ENCODE results near the gene ZNF280D. TPM values are rescaled to one million over a fixed set of nuclear protein-coding genes. Genes with fewer than 3 reads are reported as not detected.
"Not testable (repeated sequence)": the region's sequence is repeated elsewhere in the genome, so short reads cannot be mapped to it uniquely, and the experiment has no call there.

ZNF280D gene
- total RNA-seq, 2 donors from 2014 or later: 29.8 to 34.0 TPM

DNA sequence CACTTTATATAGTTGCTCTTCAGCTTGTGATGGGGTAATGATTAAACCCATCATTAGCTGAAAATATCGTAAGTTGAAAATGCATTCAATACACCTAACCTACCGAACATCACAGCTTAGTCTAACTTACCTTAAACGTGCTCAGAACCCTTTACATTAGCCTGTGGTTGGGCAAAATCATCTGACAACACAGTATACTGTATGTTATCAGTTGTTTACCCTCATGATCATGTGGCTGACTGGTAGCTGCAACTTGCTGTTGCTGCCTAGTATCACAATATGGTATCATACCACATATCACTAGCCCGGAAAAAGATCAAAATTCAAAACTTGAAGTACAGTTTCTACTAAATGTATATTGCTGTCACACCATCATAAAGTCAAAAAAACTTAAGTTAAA lies 9.5 kb downstream of the ZNF280D start:
- no peak for ATAC-seq
- intact Hi-C loops (cut with DNase I, micrococcal nuclease): no loop called here

DNA sequence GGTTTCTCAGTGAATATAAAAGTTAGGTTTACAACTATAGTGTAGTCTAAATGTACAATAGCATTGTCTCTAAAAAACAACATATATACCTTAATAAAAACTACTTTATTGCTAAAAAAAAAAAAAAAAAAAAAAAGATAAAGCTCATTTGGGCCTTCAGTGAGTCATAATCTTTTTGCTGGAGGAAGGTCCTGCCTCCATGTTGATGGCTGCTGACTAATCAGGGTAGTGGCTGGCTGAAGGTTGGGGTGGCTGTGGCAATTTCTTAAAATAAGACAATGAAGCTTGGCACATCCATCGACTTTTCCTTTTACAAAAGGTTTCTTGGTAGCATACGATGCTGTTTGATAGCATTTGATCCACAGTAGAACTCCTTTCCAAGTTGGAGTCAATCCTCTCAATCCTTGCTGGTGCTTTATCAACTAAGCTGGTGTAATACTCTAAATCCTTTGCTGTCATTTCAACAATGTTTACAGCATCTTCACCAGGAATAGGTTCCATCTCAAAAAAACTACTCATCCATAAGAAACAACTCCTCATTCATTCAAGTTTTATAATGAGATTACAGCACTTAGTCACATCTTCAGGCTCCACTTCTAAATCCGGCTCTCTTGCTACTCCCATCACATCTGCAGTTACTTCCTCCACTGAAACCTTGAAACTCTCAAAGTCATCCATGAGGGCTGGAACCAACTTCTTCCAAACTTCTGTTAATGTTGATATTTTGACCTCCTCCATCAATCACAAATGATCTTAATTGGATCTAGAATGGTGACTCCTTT lies 13.3 kb downstream of the ZNF280D start:
- intact Hi-C loops (cut with DNase I, micrococcal nuclease): no loop called here
- DNase-seq: no peak
- ATAC-seq: no peak

More for the DNA sequence above, 9.5 kb downstream of the ZNF280D start:
- no peak for DNase-seq

DNA sequence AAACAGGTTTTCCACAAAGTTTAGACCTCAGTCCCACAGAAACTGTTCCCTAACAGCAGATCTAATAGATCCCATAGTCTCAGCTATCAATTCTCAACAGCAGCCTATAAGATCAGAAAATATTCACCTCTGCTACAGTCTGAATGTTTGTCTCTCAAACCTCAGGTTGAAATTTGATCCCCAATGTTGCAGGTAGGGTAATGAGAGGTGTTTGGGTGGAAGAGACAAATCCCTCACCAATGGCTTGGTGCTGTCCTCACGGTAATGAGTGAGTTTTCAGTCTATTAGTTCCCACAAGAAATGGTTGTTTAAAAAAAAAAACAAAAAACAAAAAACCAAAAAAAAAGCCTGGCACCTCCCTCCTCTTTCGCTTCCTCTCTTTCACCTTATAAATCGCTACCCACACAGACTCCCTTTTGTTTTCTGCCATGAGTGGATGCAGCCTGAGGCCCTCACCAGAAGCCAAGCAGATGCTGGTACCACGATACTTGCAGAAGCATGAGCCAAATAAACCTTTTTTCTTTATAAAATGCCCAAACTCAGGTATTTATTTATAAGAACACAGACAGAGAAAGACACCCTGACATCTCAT lies 14.2 kb downstream of the ZNF280D start:
- DNase-seq (no peak), ATAC-seq (no peak)
- intact Hi-C loops (cut with DNase I, micrococcal nuclease): no loop called here

DNA sequence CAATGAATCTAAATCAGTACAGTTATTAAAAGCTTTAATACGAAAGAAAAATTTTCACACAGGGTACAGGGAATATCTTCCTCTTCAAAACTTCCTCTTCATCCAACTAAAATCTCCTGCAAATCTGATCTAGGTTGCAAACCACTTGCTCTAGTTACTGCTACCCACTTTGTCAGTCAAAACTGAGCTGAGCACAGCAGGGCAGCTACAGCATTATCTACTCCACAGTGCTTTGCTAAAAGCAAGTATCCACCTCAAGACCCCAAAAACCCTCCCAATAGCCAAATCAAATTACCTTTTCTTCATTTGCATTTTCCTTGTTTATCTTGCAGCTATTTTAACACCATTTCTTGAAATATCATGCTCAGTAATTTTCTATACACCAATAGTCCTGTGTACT lies 14.7 kb downstream of the ZNF280D start:
- no peak for ATAC-seq
- intact Hi-C loops (cut with DNase I, micrococcal nuclease): no loop called here
- no peak for DNase-seq

DNA sequence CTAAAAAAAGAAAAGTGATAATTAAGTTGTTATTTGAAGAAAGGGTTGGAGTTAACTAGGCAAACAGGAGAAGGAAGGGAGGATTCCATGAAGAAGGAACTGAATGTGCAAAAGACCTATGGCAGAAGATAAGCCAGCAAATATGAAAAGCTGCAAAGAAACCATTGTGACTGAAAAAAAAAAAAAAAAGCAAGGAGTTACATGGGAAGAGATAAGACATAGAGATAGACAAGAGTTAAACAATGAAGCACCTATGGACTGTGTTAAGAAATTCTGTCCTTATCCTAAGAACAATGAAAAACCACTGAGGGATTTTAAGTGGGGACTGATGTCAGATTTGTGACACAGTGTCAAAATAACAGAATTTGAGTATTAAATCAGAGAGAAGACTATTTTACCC lies 17.0 kb downstream of the ZNF280D start:
- DNase-seq: no peak
- intact Hi-C loops (cut with DNase I, micrococcal nuclease): no loop called here
- no peak for ATAC-seq

DNA sequence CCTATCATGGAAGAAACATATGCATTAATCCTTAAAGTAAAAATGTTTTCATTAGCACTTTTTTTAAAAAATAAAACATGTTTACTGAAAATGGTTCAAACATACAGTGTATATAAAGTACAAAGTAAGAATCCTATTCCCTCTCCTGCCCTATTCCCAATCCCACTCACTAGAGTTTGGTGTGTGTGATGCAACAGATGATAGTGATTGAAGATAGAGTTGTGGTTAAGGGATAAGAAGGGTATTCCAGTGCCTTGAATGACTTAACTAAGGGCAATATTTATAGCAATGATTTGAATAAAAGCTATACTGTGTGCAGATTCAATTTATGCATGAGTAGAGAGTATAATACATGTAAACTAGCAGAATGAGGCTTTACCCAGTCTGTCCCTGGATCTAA lies 18.1 kb downstream of the ZNF280D start:
- ATAC-seq: no peak
- intact Hi-C loops (cut with DNase I, micrococcal nuclease): no loop called here

DNA sequence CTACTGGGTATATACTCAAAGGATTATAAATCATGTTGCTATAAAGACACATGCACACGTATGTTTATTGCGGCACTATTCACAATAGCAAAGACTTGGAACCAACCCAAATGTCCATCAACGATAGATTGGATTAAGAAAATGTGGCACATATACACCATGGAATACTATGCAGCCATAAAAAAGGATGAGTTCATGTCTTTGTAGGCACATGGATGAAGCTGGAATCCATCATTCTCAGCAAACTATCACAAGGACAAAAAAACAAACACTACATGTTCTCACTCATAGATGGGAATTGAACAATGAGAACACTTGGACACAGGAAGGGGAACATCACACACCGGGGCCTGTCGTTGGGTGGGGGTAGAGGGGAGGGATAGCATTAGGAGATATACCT lies 23.8 kb downstream of the ZNF280D start:
- ATAC-seq; intact Hi-C loops (cut with DNase I, micrococcal nuclease); DNase-seq: not testable (repeated sequence)

More for the DNA sequence above, 18.1 kb downstream of the ZNF280D start:
- no peak for DNase-seq

DNA sequence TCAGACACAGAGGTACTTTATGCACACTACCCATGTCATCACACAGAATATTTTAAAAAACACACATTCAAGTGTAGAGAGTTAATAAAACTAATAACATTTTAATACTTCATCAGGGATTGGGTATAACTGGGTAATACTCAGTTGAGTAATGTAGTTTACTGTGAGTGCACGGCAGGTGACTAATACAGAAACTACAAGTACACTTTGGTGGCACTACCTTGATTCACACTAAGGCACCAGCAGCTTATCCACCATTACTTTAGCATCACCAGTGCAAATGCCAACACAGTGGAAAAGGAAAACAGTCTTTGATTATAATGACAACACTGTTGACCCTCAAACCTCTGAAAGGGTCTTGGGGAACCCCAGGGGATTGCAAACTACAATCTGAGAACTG lies 33.6 kb downstream of the ZNF280D start:
- no peak for ATAC-seq
- intact Hi-C loops (cut with DNase I, micrococcal nuclease): no loop called here
- no peak for DNase-seq

DNA sequence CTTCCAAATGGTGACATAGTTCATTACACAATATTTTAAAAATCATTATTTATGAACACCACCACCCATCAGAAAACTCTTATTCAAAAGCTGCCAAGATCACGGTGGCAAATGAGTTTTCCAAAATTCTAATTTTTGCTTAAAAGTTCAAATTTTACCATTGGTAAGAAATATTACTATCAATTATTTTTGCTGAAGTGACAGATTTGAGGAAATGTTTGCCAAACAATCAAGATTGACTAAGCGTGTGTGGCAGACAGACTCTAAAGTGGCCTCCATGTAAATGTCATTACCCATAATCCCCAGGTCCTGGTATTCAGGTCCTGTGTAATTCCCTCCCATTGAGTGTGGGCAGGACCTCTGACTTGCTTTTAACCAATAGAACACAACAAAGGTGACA lies 35.0 kb downstream of the ZNF280D start:
- no peak for DNase-seq
- intact Hi-C loops (cut with DNase I, micrococcal nuclease): no loop called here
- ATAC-seq: no peak

DNA sequence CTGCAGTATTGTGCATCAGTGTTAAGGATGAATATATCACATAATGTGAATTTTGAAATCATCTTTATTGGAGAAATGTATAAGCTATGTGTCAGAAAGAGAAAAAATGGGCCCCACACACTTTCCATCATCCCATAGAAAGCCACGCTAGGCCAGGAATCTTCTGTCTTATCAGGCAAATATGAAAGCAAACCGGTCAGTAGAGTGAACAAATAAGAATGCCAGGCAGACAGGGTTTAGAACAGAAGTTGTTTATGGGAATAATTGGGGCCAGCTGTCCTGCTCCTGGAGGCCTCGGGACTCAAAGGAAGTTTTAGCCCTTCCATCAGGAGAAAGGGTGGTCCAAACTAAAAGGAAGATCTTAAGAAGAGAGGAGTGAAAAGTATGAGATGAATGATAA lies 39.5 kb downstream of the ZNF280D start:
- intact Hi-C loops (cut with DNase I, micrococcal nuclease): no loop called here
- no peak for ATAC-seq
- no peak for DNase-seq

DNA sequence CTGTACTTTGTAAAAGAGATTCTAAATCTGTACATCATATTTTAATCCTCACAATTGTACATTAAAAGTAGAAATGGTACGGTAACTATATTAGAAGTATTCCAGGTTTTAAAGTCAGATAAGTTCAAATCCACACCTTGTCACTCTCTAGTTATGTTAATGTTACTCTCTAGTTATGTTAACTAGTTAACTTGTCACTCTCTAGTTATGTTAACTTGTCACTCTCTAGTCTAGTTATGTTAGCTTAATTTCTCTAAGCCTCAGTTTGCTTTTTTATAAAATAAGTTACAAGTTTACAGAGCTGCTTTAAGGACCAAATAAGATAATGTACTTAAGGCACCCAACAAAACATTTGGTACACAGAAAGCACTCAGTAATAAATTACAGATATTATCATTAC lies 42.6 kb downstream of the ZNF280D start:
- ATAC-seq (no peak), DNase-seq (no peak)
- intact Hi-C loops (cut with DNase I, micrococcal nuclease): no loop called here

DNA sequence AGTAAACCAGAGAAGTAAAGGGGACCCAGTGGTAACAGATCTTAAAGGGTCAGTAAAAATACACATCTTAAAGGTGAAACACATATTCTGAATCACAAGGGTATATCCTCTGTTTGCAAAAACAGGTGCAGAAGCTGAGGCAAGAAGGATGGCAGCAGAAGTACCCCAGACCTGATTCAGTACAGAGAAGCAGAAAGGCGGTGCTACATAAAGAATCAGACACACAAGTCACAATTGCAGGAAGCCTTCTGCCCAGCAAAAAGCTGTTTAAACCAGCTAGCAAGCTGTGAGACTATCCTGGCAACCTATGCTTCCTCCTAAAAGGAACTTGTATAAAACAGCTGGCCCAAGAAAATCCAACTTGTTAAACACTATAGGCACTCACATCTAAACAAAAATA lies 49.4 kb downstream of the ZNF280D start:
- ATAC-seq (peak; percentile 17), DNase-seq (no peak)
- intact Hi-C loops (cut with DNase I, micrococcal nuclease): no loop called here

DNA sequence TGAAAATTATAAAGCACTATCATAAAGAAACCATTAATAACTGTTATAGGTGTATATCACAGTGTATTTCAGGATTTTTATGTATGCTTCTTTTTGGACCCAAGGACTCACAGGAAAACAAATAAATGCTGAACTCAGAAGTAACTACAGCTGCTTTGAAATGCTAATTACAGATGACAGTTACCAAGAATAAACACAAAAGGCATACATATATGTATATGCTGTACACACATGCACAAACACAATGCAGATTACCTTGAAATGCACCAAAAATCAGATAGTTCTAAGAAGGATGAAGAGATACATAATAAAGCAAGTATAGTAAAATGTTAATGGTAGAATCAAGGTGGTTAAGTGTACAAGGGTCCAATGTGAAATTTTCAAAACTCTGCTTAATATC lies 52.2 kb downstream of the ZNF280D start:
- no peak for ATAC-seq
- no peak for DNase-seq
- intact Hi-C loops (cut with DNase I, micrococcal nuclease): no loop called here

DNA sequence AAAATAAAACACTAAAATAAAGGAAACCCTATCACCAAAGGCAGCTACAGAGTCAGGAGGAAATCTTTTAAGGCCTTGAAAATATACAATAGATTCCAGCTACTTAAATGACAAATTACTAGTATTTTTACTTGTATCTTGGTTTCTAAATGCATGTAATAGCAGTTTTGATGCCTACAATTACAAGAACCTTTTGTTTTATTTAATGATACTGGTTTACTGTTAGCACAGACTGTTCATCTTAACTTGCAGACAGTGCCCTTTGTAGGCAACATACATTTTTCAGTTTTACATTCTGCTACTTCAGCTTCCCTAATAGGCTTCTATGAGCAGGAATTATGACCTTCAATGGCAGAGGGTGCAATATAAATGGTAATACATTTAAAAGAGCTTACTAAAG lies 54.1 kb downstream of the ZNF280D start:
- no peak for DNase-seq
- no peak for ATAC-seq
- intact Hi-C loops (cut with DNase I, micrococcal nuclease): no loop called here

DNA sequence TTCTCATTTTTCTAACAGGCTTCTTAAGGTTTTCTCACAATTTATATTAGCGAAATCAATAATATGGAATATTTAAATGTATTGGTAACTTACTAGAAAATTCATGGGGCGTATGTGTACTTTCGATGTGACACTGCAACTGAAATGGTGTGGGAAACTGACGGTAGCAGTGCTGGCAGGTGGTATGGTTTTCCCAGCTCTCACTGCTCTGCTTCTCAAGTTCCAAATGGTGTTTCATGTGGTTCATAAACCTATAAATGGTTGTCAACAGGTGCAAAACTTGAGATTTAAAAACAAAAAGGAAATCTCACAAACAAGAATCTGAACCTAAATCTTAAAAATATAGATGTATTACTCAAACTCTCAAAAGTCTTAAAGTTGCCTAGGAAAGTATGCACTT lies 54.7 kb downstream of the ZNF280D start:
- intact Hi-C loops (cut with DNase I, micrococcal nuclease): no loop called here
- DNase-seq: no peak
- ATAC-seq: no peak

DNA sequence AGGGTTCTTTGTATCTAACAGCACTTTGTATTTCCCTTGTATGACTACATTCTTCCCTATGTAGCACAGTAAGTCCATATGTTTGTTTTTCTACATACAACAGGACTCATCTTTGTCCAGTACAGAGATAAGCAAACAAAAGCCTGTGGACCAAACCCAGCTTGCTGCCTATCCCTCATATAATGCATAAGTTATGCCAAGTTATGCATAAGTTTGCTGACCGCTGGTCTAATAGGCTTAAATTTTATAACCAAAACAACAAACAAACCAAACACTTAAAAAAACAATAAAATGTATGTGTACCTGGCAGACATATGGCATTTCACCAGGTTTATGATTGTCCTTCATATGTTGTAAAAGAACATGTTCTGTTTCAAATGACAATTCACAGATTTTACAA lies 56.0 kb downstream of the ZNF280D start:
- intact Hi-C loops (cut with DNase I, micrococcal nuclease): no loop called here
- DNase-seq (no peak), ATAC-seq (no peak)

DNA sequence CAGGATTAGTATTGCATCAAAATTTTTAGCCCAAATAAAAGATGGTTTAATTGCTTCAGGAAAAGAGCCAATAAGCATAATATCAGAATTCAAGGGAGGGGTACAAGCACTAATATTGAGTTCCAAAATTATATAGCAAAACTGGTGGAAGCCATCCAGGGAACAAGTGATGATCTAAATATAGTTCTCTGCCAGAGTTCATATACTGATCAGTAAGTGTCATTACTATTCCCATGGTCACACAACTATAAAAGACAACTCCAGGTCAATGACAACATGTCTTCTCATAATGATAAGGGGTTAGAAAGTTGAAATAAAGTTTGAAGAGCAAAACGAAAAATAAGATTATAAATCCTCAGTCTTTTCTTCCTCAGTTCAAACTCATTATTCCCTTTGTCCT lies 57.4 kb downstream of the ZNF280D start:
- no peak for DNase-seq
- intact Hi-C loops (cut with DNase I, micrococcal nuclease): no loop called here
- ATAC-seq: no peak

DNA sequence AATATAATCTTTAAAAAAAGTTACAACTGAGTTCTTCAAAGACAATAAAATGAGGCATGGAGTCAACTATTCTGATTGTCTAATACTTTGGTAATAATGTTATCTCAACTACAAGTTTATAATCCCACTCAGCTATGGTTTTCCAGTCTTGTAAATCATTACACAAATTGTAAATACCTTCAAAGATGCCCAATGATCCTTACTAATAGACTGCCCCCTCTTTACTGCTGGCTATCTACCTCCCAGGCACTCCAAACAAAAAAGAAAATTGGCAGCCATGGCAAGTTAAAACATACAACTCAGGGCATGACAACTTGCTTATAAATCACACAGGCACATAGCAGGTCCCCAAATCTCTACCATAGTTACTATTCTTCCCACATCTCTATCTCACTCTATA lies 58.5 kb downstream of the ZNF280D start:
- ATAC-seq (no peak), DNase-seq (no peak)
- intact Hi-C loops (cut with DNase I, micrococcal nuclease): no loop called here

DNA sequence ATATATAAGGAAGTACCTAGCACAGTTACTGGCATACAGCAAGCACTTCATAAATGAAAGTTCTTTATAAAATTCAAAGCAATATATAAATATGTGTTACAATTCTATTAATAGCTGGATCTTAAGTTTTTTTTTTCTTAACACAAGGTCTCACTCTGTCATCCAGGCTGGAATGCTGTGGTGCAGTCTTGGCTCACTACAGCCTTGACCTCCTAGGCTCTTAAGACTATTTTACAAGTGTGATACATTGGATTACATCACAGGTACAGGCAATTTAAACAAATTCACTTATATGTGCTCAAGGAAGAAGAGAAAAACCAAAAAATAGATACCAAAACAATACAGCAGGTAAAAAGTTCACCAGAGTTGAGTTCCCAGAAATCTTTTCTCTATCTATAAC lies 60.6 kb downstream of the ZNF280D start:
- DNase-seq (no peak), ATAC-seq (no peak)
- intact Hi-C loops (cut with DNase I, micrococcal nuclease): no loop called here

DNA sequence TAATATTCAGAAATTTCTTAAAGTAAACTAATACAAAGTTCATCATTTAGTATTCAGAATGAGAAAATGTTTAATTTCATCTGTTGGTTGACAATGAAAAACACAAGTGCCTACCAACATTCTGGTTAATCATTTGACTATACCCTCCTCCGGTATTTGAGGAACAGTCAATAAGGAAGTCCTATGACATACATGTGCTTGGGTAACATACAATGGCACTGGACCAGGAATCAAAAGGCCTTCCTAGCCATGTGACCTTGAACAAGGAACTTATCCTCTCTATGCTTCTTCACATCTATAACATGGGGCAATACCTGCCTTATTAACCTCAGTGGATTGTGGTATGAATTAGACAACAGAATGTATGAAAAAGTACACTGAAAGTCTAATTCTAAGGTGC lies 65.8 kb downstream of the ZNF280D start:
- intact Hi-C loops (cut with DNase I, micrococcal nuclease): no loop called here
- ATAC-seq (peak; percentile 91), DNase-seq (no peak)

DNA sequence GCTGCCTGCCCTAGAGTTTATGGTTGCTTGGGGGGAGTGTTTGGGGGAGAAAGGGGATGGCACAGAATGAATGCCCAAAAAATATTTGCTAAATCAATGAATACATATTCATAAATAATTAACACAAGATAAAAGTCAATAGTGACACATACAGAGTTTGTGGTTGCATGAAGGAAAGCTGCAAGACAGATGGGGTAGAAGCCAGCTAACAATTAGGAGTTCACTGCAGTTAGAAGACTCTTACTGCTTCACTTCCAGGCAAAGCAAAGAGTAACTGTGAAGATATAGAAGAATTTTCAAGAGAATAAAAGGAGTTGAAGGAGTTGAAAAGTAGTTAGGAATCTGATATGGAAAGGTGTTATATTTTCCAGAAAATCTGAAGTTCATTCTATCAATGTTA lies 72.4 kb downstream of the ZNF280D start:
- no peak for ATAC-seq
- no peak for DNase-seq
- intact Hi-C loops (cut with DNase I, micrococcal nuclease): no loop called here

All from left colon (tissue), 2 donors.